Pancreas (tissue), 10 donors: Measurements from ENCODE around the gene MYO18A. TPM values are rescaled to one million over a fixed set of nuclear protein-coding genes. Genes with fewer than 3 reads are reported as not detected.
"Not testable (repeated sequence)": the region's sequence is repeated elsewhere in the genome, so short reads cannot be mapped to it uniquely, and the experiment has no call there.

Experiments used
- ATAC-seq, 4 donors: fragments of 200-7000 bp; cut with Tn5 transposase; one replicate each; pipeline versions ENCODE4 v1.8.0 to v1.9.1; 2020; ENCODE audit warnings: mild to moderate bottlenecking in 4 of 4, moderate library complexity in 4 of 4
- DNase-seq, 6 donors: peaks; one replicate each; pipeline ENCODE4 v3.0.0-alpha.2; 2020
- FAIRE-seq: peaks from 2 replicates; lab custom pipeline; 2012; peaks lifted over from hg19 to GRCh38; lab: Jason Lieb, UNC
- H3K27ac ChIP-seq, 4 donors: fragments of 200-600 bp; sonication (generic); 1 replicate in 3 of 4; 2 replicates in 1 of 4; pipeline versions ENCODE4 v1.5.0 to v1.8.0; 2020
- H3K27me3 ChIP-seq, 4 donors: fragments of 200-600 bp; one replicate each; pipeline ENCODE4 v1.8.0; 2021
- H3K36me3 ChIP-seq, 3 donors: fragments of 200-600 bp; sonication (generic) in 1 of 3; one replicate each; pipeline versions ENCODE4 v1.5.0 to v1.8.0; 2020 to 2021
- H3K4me1 ChIP-seq, 3 donors: fragments of 200-600 bp; one replicate each; pipeline ENCODE4 v1.8.0; 2021
- H3K4me3 ChIP-seq, 4 donors: fragments of 200-600 bp; sonication (generic) in 2 of 4; one replicate each; pipeline versions ENCODE4 v1.5.0 to v1.8.0; 2020 to 2021
- H3K9me3 ChIP-seq, 4 donors: fragments of 200-600 bp; one replicate each; pipeline ENCODE4 v1.8.0; 2021
- CTCF ChIP-seq, 4 donors: fragments of 200-600 bp; sonication (generic) in 3 of 4; IDR thresholded peaks; one replicate each; pipeline versions ENCODE4 v1.5.0 to v1.8.0; 2021; ENCODE audit warnings: antibody characterized with exemption in 4 of 4
- WGBS, 2 donors: extraction: QIAGEN DNeasy Blood & Tissue Kit; methylation state at CpG; one replicate each; pipeline ENCODE4 v1.1.7; 2013; 5-methylcytosine and 5-hydroxymethylcytosine counted together
- intact Hi-C, 3 donors: fragments of 100-400 bp; cut with DNase I; formaldehyde crosslinking; loops; one replicate each; pipeline versions ENCODE4 v1.11.1 to v1.14.2; 2022
- polyA plus RNA-seq, 2 donors: library from polyadenylated mRNA; stranded (reverse); fragments of 200-250 nt; gene quantifications; one replicate each; pipeline ENCODE4 v1.2.3, GENCODE V29; 2013
- total RNA-seq, 6 donors: library from RNA; stranded (reverse); fragmentation: NEBNext Ultra II Directional in 4 of 6; extraction: Animal tissue kit (Norgen Biotek cat#: 25700) in 4 of 6; gene quantifications; one replicate each; pipeline versions ENCODE4 v1.2.1 to v1.2.4, GENCODE V29; 2021 to 2023
- donor health status: healthy with polysubstance abuse.
- donor health status: DM: no; HTN: no; CAD: no; lungs with moderate emphysema.
- donor health status: DM: no; HTN: no; CAD: no.
- donor health status: control.
- donor health status: control.
- donor health status: Bipolar disorder and iron deficiency.
- donor health status: DM: yes; HTN: yes; CAD: no.
- donor health status: DM: no; HTN: no; CAD: no.
- donor health status: DM: no; HTN: no; CAD: no.
- donor health status: DM: yes; HTN: yes; CAD: no.

The MYO18A gene, protein sequence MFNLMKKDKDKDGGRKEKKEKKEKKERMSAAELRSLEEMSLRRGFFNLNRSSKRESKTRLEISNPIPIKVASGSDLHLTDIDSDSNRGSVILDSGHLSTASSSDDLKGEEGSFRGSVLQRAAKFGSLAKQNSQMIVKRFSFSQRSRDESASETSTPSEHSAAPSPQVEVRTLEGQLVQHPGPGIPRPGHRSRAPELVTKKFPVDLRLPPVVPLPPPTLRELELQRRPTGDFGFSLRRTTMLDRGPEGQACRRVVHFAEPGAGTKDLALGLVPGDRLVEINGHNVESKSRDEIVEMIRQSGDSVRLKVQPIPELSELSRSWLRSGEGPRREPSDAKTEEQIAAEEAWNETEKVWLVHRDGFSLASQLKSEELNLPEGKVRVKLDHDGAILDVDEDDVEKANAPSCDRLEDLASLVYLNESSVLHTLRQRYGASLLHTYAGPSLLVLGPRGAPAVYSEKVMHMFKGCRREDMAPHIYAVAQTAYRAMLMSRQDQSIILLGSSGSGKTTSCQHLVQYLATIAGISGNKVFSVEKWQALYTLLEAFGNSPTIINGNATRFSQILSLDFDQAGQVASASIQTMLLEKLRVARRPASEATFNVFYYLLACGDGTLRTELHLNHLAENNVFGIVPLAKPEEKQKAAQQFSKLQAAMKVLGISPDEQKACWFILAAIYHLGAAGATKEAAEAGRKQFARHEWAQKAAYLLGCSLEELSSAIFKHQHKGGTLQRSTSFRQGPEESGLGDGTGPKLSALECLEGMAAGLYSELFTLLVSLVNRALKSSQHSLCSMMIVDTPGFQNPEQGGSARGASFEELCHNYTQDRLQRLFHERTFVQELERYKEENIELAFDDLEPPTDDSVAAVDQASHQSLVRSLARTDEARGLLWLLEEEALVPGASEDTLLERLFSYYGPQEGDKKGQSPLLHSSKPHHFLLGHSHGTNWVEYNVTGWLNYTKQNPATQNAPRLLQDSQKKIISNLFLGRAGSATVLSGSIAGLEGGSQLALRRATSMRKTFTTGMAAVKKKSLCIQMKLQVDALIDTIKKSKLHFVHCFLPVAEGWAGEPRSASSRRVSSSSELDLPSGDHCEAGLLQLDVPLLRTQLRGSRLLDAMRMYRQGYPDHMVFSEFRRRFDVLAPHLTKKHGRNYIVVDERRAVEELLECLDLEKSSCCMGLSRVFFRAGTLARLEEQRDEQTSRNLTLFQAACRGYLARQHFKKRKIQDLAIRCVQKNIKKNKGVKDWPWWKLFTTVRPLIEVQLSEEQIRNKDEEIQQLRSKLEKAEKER (N-terminal part only)
- total RNA-seq (10 to 100 TPM; 21.3 to 47.0 (median 28.9) TPM), polyA plus RNA-seq (10 to 100 TPM; 48.2 to 85.3 TPM)

DNA sequence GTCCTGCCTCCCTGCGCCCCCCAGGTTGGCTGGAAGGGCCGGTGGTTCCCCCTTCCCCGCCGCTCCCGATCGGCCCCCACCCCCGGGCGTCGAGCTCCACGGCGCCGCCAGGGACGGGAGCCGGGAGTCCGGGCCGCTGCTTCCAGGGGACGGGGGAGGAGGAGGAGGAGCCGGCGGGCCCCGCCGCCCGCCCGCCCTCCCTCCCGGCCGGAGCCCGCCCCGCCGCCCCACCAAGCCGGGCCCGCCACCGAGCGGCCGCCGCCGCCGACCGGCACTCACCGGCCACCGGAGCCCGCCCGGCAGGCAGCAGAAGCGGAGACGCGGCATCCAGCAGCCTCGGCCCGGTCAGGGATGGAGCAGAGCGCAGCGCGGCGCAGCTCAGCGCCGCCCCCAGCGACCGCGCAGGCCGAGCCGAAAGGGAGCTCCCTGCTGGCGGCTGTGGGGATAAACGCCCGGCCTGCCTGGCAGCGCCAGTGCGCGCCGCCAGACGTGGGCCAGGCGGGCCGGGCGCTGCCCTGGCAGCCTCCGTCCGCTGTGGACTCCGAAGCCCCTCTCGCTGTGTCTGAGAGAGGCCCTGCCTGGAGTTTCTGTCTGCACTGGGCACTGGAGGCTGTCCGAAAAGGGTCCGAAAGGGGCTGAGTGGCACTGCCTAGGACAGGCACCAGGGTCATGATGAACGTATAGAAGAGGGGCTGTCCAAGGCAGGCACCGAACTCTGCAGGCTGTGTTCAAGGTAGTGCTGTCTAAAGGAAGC is at the start of gene MYO18A:
TSS of gene MYO18A (minus strand) at position 365 of the 754 bp plus-strand sequence. CDS start 13,458 bp downstream, outside the sequence.
- ATAC-seq (peak; percentile 60 to 75 (median 72)), FAIRE-seq (no peak), DNase-seq (peak; percentile 74 to 94 (median 88))
- peak within 1 kb of the TSS; percentile 30 to 67 (median 51) for H3K4me3 ChIP-seq
- peaks cover 17 to 31% (median 30%) of the 10 kb centered on the region in 3 donors for H3K4me1 ChIP-seq
- no peaks in the 10 kb centered on the region for H3K9me3 ChIP-seq
- peak within 1 kb of the TSS; percentile 87 to 94 (median 90) for H3K27ac ChIP-seq
- intact Hi-C loops: loop anchor here in 1 of 3 donors (5.0 kb wide), 1 partner anchor 33 kb away; no protein-coding TSS in a partner anchor
- no peaks in the 10 kb centered on the region for H3K27me3 ChIP-seq
- WGBS, 2 donors: 1% methylated on average over 29 to 76 of the region's 76 CpGs
- no peaks in the 10 kb centered on the region for H3K36me3 ChIP-seq
- TF ChIP-seq CTCF (IDR thresholded peaks at IDR 0.05): peak; percentile 83 to 93 (median 86)

DNA sequence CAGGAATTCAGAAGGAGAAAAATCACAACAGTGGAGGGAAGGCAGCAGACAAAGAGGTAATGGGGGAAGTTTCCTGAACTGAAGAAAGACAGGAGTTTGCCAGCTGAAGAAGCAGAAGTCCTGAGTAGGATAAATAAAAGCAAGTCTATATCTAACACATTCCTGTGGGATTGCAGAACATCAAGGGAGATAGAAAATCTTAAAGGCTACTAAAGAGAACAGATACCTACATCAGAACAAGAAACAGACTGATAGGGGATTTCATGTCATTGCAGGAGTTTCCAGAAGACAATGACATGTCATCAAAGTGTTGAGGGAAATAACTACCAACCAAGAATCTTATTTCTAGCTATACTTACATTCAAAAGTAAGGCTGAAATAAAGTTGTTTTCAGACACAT is 45.2 kb upstream of the MYO18A start:
- H3K9me3 ChIP-seq: no peaks in the 10 kb centered on the region
- DNase-seq (no peak), ATAC-seq (no peak), FAIRE-seq (no peak)
- no peak for TF ChIP-seq CTCF (IDR thresholded peaks at IDR 0.05)
- no peak overlapping the region for H3K27ac ChIP-seq
- no peak overlapping the region for H3K4me3 ChIP-seq
- no peaks in the 10 kb centered on the region for H3K4me1 ChIP-seq
- intact Hi-C loops: no loop called here
- H3K27me3 ChIP-seq: no peaks in the 10 kb centered on the region
- no peaks in the 10 kb centered on the region for H3K36me3 ChIP-seq

DNA sequence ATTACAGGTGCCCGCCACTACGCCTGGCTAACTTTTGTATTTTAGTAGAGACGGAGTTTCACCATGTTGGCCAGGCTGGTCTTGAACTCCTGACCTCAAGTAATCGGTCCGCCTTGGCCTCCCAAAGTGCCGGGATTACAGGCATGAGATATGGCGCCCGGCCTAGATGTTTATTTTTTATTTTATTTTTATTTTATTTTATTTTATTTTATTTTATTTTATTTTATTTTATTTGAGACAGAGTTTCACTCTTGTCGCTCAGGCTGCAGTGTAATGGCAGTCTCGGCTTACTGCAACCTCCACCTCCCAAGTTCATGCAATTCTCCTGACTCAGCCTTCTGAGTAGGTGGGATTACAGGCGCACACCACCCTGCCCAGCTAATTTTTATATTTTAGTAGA is 41.1 kb upstream of the MYO18A start:
- H3K4me1 ChIP-seq, intact Hi-C loops, H3K9me3 ChIP-seq, ATAC-seq, H3K27me3 ChIP-seq, H3K4me3 ChIP-seq, H3K36me3 ChIP-seq, DNase-seq, FAIRE-seq, H3K27ac ChIP-seq: not testable (repeated sequence)
- 89% methylated on average over 11 of the region's 11 CpGs for WGBS, 2 donors

- Histone ChIP-seq H3K27ac (no peak overlapping the region), H3K9me3 (no peaks in the 10 kb centered on the region), H3K27me3 (no peaks in the 10 kb centered on the region), H3K4me3 (no peak overlapping the region), H3K4me1 (no peaks in the 10 kb centered on the region), H3K36me3 (no peaks in the 10 kb centered on the region)
- FAIRE-seq (no peak), DNase-seq (peak in 5 of 6 donors; percentile 68 to 81 (median 75)), ATAC-seq (peak; percentile 92 to 99 (median 96))
- TF ChIP-seq CTCF (IDR thresholded peaks at IDR 0.05): peak; percentile 92 to 97 (median 92)
- intact Hi-C loops: loop anchor here in 2 of 3 donors (5.0 to 10.0 kb wide), 2 partner anchors 67 to 75 kb away; no protein-coding TSS in a partner anchor
- WGBS, 2 donors: 5 to 6% methylated on average over 14 of the region's 14 CpGs
Measured at GRCh38 chr17:29219378-29220047, 39.3 kb upstream of the MYO18A start.
